GM19238 (cell line): Measurements from ENCODE around the gene C1D.
"Not testable (repeated sequence)": the region's sequence is repeated elsewhere in the genome, so short reads cannot be mapped to it uniquely, and the experiment has no call there.

ENCODE experiments used
- DNase-seq: peaks from one replicate; pipeline ENCODE4 v3.0.0; 2011; ENCODE audit warnings: low spot score; ENCODE audit not compliant: insufficient read length

The C1D gene

GRCh38 chr2:68009526-68009925, 53.3 kb downstream of the C1D start:
- DNase-seq: no peak

GRCh38 chr2:68000170-68000825, 62.5 kb downstream of the C1D start:
- no peak for DNase-seq

- no peak for DNase-seq
Measured at GRCh38 chr2:67999332-67999731, 63.5 kb downstream of the C1D start.

GRCh38 chr2:67997903-67998302, 64.9 kb downstream of the C1D start:
- DNase-seq: no peak

GRCh38 chr2:67997528-67997900, 65.3 kb downstream of the C1D start:
- DNase-seq: no peak

GRCh38 chr2:67996772-67997527, 65.9 kb downstream of the C1D start:
- DNase-seq: no peak

- no peak for DNase-seq
Measured at GRCh38 chr2:67994716-67995115, 68.1 kb downstream of the C1D start.

GRCh38 chr2:67994069-67994468, 68.7 kb downstream of the C1D start:
- not testable (repeated sequence) for DNase-seq

- no peak for DNase-seq
Measured at GRCh38 chr2:67993329-67993728, 69.5 kb downstream of the C1D start.

- no peak for DNase-seq
Measured at GRCh38 chr2:67991456-67991855, 71.3 kb downstream of the C1D start.
